RWPE1 (cell line): ENCODE measurements around the gene SUOX.
"Not testable (repeated sequence)": the region's sequence is repeated elsewhere in the genome, so short reads cannot be mapped to it uniquely, and the experiment has no call there.

Experiments
- CTCF ChIA-PET: fragments of 350-600 bp; sonication (Branson Sonifier 250); formaldehyde crosslinking; extraction: SDS; loops from one replicate; lab custom pipeline; 2021; lab: Yijun Ruan, JAX
- POLR2A ChIA-PET: fragments of 400-600 bp; formaldehyde crosslinking; extraction: SDS; loops from one replicate; lab custom pipeline; 2020; ENCODE audit warnings: antibody characterized with exemption; ENCODE audit not compliant: low non-redundant PET; lab: Yijun Ruan, JAX
- DNase-seq: peaks from one replicate; pipeline ENCODE4 v3.0.0; 2012; ENCODE audit warnings: low spot score
- H3K27ac ChIP-seq: fragments of 450-650 bp; 2 replicates; pipeline ENCODE4 v1.5.1; 2017
- TF ChIP-seq, protein P1 (sequence below): fragments of 450-650 bp; conservative IDR thresholded peaks from 2 replicates; pipeline ENCODE4 v1.5.1; 2017; ENCODE audit warnings: low read depth, mild to moderate bottlenecking

Gene SUOX

DNA sequence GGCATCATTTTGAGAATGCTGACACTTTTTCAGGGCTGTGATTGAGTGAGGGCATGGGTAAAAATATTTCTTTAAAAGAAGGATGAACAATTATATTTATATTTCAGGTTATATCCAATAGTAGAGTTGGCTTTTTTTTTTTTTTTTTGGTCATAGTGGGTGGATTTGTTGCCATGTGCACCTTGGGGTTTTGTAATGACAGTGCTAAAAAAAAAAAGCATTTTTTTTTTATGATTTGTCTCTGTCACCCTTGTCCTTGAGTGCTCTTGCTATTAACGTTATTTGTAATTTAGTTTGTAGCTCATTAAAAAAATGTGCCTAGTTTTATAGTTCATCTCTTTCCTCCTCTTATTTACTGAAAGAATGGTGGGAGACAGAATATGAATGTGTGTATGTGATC, 24.6 kb upstream of the SUOX start:
- POLR2A ChIA-PET: no interaction called here
- CTCF ChIA-PET: interaction anchor here (1.2 kb wide), 1 partner anchor 23 kb away, joined by 6 read pairs; no protein-coding TSS in a partner anchor
- no peak for DNase-seq
- TF ChIP-seq, protein P1, sequence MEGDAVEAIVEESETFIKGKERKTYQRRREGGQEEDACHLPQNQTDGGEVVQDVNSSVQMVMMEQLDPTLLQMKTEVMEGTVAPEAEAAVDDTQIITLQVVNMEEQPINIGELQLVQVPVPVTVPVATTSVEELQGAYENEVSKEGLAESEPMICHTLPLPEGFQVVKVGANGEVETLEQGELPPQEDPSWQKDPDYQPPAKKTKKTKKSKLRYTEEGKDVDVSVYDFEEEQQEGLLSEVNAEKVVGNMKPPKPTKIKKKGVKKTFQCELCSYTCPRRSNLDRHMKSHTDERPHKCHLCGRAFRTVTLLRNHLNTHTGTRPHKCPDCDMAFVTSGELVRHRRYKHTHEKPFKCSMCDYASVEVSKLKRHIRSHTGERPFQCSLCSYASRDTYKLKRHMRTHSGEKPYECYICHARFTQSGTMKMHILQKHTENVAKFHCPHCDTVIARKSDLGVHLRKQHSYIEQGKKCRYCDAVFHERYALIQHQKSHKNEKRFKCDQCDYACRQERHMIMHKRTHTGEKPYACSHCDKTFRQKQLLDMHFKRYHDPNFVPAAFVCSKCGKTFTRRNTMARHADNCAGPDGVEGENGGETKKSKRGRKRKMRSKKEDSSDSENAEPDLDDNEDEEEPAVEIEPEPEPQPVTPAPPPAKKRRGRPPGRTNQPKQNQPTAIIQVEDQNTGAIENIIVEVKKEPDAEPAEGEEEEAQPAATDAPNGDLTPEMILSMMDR: no peak
- peak overlapping the region; percentile 85; the same call in 1 of the 2 replicates for H3K27ac ChIP-seq

DNA sequence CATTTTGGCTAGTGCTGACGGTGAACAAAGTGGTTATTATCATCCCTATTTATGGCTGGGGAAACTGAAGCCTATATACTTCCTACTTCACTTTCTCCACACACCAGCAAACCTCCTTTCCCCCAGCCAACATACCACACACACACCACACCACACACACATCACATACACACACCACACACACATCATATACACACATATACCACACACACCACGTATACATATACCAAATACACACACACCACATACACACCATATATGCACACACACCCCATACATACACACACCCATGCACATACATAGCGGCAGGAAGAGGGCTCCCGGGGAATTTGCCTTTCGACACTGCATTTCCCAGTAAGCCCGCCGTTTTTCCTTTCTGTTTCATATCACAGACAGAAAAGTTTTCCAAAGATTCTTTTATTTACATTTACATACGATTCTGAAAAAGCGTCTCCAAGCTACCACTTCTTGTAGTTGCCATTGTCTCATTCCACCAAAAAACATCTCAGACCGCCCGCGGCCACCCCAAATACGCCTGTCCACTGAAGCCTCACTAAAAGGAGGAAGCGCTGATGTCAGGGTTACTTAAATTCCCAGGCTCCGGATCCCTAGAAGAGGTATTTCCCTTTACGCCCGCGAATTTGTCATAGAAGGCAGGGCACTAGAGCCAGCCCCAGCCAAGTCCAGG, 24.0 kb upstream of the SUOX start:
- ChIA-PET CTCF (interaction anchor here (0.6 to 1.2 kb wide), 2 partner anchors 23 to 74 kb away, joined by 6 to 7 read pairs; no protein-coding TSS in a partner anchor), POLR2A (interaction anchor here (0.5 to 1.6 kb wide), 5 partner anchors 16 to 242 kb away, joined by 3 to 9 read pairs (median 3); no protein-coding TSS in a partner anchor)
- DNase-seq: no peak
- TF ChIP-seq, protein P1: no peak
- peak overlapping the region; percentile 89 for H3K27ac ChIP-seq

DNA sequence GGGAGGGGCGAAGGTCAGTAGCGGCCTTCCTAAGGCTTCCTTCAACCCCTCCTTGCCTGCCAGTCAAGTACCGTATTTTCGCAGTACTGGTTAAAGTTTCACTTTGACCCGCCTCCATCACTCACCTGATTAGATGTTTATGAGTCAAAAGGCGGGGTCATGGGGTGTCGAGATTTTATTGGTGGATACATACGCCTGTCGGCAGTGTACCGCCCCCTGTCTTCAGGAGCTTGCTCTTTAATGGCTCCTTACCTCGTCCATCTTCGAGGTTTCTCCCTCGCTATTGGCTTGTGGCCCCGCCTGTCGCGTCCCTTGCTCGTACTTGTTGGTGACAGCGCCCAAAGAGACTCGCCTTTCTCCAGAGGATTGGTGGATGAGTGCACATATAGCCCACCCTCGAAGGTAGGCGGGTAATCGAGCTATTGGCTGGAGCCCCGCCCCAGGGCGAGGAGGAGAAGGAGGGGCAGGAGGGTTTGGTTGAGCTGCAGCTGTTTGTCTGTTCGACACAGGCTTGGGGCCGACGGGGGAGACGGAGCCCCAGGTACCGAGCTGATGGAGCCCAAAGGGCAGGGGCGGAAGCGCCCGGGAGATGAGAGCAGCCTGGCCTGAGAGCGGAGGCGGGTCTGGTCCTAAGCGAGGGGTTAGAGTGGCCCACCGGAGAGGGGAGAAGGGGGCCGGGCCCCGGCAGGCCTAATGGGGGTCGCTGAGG, 23.3 kb upstream of the SUOX start, which contains the start of gene RAB5B:
Gene RAB5B, plus strand, starts transcription at position 480 of the 709 bp plus-strand sequence. CDS start 12,883 bp downstream, outside the sequence.
- TF ChIP-seq, protein P1: no peak
- peak; percentile 97 for DNase-seq
- ChIA-PET CTCF (interaction anchor here (0.6 kb wide), 2 partner anchors 73 to 1682 kb away, joined by 5 to 7 read pairs; no protein-coding TSS in a partner anchor), POLR2A (interaction anchor here (0.5 to 1.6 kb wide), 7 partner anchors 16 to 243 kb away, joined by 3 to 9 read pairs (median 3); no protein-coding TSS in a partner anchor)
- H3K27ac ChIP-seq: peak within 1 kb of the TSS; percentile 89

DNA sequence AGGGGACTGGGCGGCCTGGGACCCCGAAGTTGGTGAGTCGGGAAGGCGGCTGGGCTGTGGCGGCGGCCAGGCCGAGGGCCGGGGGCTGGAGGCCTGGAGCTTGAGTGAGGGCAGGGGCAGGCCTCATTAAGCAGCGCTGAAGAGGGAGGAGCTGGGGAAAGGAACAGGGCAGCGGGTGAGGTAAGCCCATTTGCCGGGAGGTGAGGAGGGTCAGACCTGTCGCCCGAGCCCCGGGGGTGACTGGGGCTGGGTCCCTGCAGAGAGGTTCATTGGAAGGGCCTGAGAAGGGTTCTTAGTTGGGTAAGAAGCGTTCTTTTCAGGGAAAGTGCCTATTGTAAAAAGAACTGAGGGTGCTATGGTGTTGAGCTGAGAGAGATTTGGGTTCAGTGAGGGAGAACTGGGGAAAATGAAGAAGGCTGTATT, 22.8 kb upstream of the SUOX start:
- TF ChIP-seq, protein P1: no peak
- peak; percentile 62 for DNase-seq
- CTCF ChIA-PET: interaction anchor here (0.5 to 1.1 kb wide), 3 partner anchors 145 to 1683 kb away, joined by 3 to 5 read pairs (median 3); no protein-coding TSS in a partner anchor
- H3K27ac ChIP-seq: peak overlapping the region; percentile 89
- POLR2A ChIA-PET: interaction anchor here (0.5 to 1.6 kb wide), 7 partner anchors 17 to 149 kb away, joined by 3 to 9 read pairs (median 3); no protein-coding TSS in a partner anchor

DNA sequence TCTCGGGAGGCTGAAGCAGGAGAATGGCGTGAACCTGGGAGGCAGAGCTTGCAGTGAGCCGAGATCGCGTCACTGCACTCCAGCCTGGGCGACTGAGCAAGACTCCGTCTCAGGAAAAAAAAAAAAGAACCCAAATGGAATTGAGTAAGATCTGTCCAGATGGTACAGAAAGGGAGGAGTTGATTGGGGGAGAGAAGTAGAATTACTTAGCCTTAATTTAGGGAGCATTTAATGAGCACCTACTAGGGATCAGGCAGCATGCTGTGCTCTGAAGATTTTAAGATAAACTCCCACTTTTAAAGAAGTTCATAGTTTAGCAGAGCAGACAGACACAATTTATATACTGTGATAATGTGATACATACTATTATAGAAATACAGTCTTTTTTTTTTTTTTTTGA, 18.7 kb upstream of the SUOX start:
- POLR2A ChIA-PET: no interaction called here
- H3K27ac ChIP-seq: no peak overlapping the region
- CTCF ChIA-PET: no interaction called here
- no peak for DNase-seq
- TF ChIP-seq, protein P1: no peak

DNA sequence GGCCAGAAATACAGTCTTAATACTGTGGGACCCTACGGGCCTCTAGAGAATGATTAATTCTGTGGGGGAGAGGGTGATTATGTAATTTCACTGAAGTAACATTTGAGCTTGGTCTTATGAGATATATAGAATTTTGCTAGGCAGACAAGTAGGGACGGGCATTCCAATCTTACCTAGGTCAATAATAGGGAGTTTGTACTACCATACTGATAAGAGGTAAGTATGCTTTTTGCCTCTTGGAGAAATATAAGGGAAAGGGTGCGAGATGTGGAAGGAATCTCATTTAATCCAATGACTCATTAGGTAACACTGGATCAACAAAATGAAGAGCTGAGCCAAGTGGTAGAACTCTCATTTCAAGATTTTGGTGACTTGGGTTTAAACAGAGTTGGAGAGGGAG, 18.0 kb upstream of the SUOX start:
- POLR2A ChIA-PET: no interaction called here
- TF ChIP-seq, protein P1: no peak
- CTCF ChIA-PET: no interaction called here
- no peak overlapping the region for H3K27ac ChIP-seq
- DNase-seq: no peak

DNA sequence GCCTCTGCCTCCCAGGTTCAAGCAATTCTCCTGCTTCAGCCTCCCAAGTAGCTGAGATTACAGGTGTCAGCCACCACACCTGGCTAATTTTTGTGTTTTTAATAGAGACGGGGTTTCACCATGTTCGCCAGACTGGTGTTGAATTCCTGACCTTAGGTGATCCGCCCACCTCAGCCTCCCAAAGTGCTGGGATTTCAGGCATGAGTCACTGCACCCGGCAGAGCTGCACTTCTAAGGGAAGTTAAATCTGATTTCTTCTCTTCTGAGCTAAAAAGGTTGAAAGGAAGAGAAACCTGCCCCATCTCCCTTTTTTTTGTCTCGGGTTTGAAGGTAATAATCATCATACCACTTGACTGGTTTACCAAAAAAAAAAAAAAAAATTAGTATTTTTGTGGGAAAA, 15.2 kb upstream of the SUOX start:
- POLR2A ChIA-PET, DNase-seq: not testable (repeated sequence)
- CTCF ChIA-PET: interaction anchor here (0.6 kb wide), 1 partner anchor 14 kb away, joined by 4 read pairs; no protein-coding TSS in a partner anchor
- H3K27ac ChIP-seq: peak overlapping the region; percentile 56
